ENCODE results near the gene MINK1. TPM values are rescaled to one million over a fixed set of nuclear protein-coding genes. Genes with fewer than 3 reads are reported as not detected.
"Not testable (repeated sequence)": the region's sequence is repeated elsewhere in the genome, so short reads cannot be mapped to it uniquely, and the experiment has no call there.

Gene MINK1
- total RNA-seq, 8 experiments from 2014 or later = 15.1 to 44.9 (median 22.2) TPM

DNA sequence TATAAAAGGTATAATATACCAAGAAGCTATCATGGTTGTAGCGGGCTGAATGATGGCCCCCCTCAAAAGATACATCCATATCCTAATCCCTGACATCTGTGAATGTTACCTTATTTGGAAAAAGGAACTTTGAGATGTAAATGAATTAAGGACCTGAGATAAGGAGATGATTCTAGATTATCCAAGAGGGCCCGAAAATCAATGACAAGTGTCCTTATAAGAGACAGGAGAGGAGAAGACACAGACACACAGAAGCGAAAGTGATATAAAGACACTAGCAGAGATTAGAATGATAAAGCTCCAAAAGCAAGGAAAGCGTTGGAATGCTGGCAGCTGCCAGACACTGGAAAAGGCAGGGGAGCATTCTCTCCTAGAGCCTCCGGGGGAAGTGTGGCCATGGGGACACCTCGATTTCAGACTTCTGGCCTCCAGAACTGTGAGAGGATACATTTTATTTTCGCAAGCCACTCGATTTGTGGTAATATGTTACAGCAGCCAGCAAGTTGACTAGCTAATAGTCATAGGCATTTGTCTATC, 86.4 kb downstream of the MINK1 start:
- in situ Hi-C loops (cut with MboI; ENCODE audit: low pct_unique_long_range_greater_than_20kb in 2 of 9, low sequenced_read_pairs in 9 of 9, unreplicated experiment in 9 of 9) = loop anchor here in 2 of 9 experiments (25.0 kb wide), 1 partner anchor 143 kb away; no protein-coding TSS in a partner anchor
- 41 to 86% (median 71%) methylated on average over 3 to 7 of the region's 8 CpGs for WGBS, 10 experiments

DNA sequence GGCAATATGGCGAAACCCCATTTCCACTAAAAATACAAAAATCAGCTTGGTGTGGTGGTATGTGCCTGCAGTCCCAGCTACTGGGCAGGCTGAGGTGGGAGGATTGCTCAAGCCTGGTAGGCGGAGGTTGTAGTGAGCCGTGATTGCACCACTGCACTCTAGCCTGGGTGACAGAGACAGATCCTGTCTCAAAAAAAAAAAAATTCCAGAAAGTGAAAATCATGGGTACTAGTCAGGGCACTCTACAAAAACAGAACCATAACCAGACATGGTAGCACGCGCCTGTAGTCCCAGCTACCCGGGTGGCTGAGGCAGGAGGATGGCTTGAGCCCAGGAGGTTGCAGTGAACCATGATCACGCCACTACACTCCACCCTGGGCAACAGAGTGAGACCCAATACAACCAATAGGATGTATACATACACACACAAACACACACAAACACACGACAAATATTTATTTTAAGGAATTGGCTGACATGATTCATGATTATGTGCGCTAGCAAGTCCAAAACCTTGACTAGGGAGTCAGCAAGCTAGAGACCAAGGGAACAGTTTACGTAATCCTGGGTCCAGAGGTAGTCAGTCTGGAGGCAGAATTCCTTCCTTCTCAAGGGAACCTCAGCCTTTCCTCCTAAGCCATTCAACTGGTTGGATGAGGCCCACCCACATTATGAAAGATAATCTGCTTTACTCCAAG, 87.4 kb downstream of the MINK1 start:
- WGBS, 10 experiments = 60 to 100% (median 81%) methylated on average over 1 to 8 of the region's 10 CpGs
- in situ Hi-C loops (cut with MboI; ENCODE audit: low pct_unique_long_range_greater_than_20kb in 2 of 9, low sequenced_read_pairs in 9 of 9, unreplicated experiment in 9 of 9) = loop anchor here in 2 of 9 experiments (25.0 kb wide), 1 partner anchor 142 kb away; no protein-coding TSS in a partner anchor
- no peak overlapping the region for H3K27ac ChIP-seq
- ATAC-seq (replicated peaks in 6 of 8) = peak in 2 of 8 experiments; percentile 31 to 48
- no peaks in the 10 kb centered on the region for H3K4me1 ChIP-seq (replicated peaks in 1 of 2)
- no peak overlapping the region for H3K4me3 ChIP-seq

More for the DNA sequence above, 86.4 kb downstream of the MINK1 start:
- ATAC-seq (replicated peaks in 6 of 8) = no peak
- no peak overlapping the region for H3K27ac ChIP-seq
- no peak overlapping the region for H3K4me3 ChIP-seq
- no peaks in the 10 kb centered on the region for H3K4me1 ChIP-seq (replicated peaks in 1 of 2)

DNA sequence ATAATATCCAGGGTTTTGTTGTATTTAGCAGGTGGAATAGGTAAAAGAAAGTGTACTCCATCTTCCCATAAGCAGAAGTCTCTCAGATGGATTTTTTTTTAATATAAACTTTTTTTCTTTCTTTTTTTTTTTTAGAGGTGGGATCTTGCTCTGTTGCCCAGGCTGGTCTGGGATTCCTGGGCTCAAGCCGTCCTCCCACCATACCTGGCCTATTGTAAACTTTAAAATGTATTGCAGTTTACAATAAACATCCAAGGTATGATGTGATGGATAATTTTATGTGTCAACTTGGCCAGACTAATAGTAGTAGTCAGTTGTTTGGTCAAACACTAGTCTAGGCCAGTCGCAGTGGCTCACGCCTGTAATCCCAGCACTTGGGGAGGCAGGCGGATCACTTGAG, 88.2 kb downstream of the MINK1 start:
- Histone ChIP-seq H3K27ac (no peak overlapping the region), H3K4me3 (no peak overlapping the region), H3K4me1 (replicated peaks in 1 of 2) (no peaks in the 10 kb centered on the region)
- WGBS, 10 experiments = 77 to 100% (median 85%) methylated on average over 1 to 4 of the region's 4 CpGs; no CpG with 5 or more reads in 3 of the 10 experiments
- in situ Hi-C loops (cut with MboI; ENCODE audit: low pct_unique_long_range_greater_than_20kb in 2 of 9, low sequenced_read_pairs in 9 of 9, unreplicated experiment in 9 of 9) = loop anchor here in 2 of 9 experiments (25.0 kb wide), 1 partner anchor 141 kb away; no protein-coding TSS in a partner anchor
- ATAC-seq (replicated peaks in 6 of 8) = no peak

DNA sequence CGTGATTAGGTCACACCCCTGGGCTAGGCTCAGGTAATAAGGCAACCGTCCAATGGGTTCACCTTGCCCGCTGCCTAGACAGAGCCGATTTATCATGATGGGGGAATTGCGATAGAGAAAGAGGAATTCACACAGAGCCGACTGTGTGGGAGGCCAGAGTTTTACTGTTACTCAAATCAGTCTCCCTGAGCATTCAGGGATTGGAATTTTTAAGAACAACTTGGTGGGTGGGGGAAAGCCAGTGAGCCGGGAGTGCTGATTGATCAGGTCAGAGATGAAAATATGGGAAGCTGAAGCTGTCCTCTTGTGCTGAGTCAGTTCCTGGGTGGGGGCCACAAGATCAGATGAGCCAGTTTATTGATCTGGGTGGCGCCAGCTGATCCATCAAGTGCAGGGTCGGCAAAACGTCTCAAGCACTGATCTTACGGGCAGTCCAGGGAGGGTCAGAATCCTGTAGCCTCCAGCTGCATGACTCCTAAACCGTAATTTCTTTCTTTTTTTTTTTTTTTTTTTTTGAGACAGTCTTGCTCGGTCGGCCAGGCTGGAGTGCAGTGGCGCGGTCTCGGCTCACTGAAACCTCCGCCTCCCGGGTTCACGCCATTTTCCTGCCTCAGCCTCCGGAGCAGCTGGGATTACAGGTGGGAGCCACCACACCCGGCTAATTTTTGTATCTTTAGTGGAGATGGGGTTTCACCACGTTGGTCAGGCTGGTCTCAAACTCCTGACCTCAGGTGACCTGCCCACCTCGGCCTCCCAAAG, 93.6 kb downstream of the MINK1 start:
- H3K4me3 ChIP-seq; H3K27ac ChIP-seq; in situ Hi-C loops (cut with MboI; ENCODE audit: low pct_unique_long_range_greater_than_20kb in 2 of 9, low sequenced_read_pairs in 9 of 9, unreplicated experiment in 9 of 9); H3K4me1 ChIP-seq (replicated peaks in 1 of 2): not testable (repeated sequence)
- WGBS, 10 experiments = 54 to 94% (median 78%) methylated on average over 5 to 15 of the region's 24 CpGs; no CpG with 5 or more reads in 3 of the 10 experiments
- ATAC-seq (replicated peaks in 6 of 8) = peak in 3 of 8 experiments; percentile 41 to 60 (median 47)

DNA sequence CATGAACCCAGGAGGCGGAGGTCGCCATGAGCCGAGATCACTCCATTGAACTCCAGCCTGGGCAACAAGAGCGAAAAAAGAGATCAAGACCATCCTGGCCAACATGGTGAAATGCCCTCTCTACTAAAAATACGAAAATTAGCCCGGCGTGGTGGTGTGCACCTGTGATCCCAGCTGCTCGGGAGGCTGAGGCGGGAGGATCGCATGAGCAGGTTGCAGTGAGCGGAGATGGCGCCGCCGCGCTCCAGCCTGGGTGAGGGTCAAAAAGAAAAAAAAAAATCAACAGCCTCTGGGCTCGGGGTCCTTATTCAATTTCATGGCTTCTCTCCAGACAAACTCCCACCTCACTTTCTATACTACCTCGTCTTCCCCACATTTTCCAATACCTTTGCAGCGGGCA, 95.7 kb downstream of the MINK1 start:
- in situ Hi-C loops (cut with MboI; ENCODE audit: low pct_unique_long_range_greater_than_20kb in 2 of 9, low sequenced_read_pairs in 9 of 9, unreplicated experiment in 9 of 9) = no loop called here
- no peak overlapping the region for H3K4me3 ChIP-seq
- peaks cover 0 to 3% of the 10 kb centered on the region in 2 donors for H3K4me1 ChIP-seq (replicated peaks in 1 of 2)
- no peak for ATAC-seq (replicated peaks in 6 of 8)
- 79 to 100% (median 96%) methylated on average over 2 to 10 of the region's 18 CpGs; no CpG with 5 or more reads in 2 of the 10 experiments for WGBS, 10 experiments
- no peak overlapping the region for H3K27ac ChIP-seq

DNA sequence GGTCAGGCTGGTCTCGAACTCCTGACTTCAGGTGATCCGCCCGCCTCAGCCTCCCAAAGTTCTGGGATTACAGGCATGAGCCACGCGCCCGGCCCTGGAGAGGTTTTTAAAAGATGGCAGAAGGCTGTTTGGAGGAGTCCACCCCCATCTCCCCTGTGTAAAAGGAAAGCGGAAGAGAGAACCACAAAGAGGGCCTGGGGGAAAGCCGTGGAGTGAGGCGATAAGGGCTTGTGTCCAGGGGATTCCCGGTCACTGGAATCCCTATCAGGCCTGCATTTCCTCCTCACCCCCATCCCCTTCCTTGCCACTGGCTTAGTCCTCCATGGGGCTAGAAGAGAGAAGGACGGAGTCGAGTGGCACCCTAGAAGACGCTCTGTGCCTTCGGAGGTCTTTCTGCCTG, 98.8 kb downstream of the MINK1 start, which contains the start of gene GP1BA:
Gene GP1BA (plus strand): TSS at position 315 of the 400 bp plus-strand sequence. CDS start 328 bp downstream, outside the sequence.
- no peak within 1 kb of the TSS for H3K27ac ChIP-seq
- peaks cover 0 to 2% of the 10 kb centered on the region in 2 donors for H3K4me1 ChIP-seq (replicated peaks in 1 of 2)
- no peak for ATAC-seq (replicated peaks in 6 of 8)
- H3K4me3 ChIP-seq = no peak within 1 kb of the TSS
- WGBS, 10 experiments = 88 to 100% (median 93%) methylated on average over 1 to 6 of the region's 14 CpGs; no CpG with 5 or more reads in 5 of the 10 experiments
- in situ Hi-C loops (cut with MboI; ENCODE audit: low pct_unique_long_range_greater_than_20kb in 2 of 9, low sequenced_read_pairs in 9 of 9, unreplicated experiment in 9 of 9) = no loop called here

DNA sequence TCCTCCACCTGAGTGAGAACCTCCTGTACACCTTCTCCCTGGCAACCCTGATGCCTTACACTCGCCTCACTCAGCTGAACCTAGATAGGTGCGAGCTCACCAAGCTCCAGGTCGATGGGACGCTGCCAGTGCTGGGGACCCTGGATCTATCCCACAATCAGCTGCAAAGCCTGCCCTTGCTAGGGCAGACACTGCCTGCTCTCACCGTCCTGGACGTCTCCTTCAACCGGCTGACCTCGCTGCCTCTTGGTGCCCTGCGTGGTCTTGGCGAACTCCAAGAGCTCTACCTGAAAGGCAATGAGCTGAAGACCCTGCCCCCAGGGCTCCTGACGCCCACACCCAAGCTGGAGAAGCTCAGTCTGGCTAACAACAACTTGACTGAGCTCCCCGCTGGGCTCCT, 99.6 kb downstream of the MINK1 start:
- H3K27ac ChIP-seq = no peak overlapping the region
- no peaks in the 10 kb centered on the region for H3K4me1 ChIP-seq (replicated peaks in 1 of 2)
- in situ Hi-C loops (cut with MboI; ENCODE audit: low pct_unique_long_range_greater_than_20kb in 2 of 9, low sequenced_read_pairs in 9 of 9, unreplicated experiment in 9 of 9) = no loop called here
- WGBS, 10 experiments = 80 to 90% (median 83%) methylated on average over 1 to 8 of the region's 12 CpGs; no CpG with 5 or more reads in 5 of the 10 experiments
- ATAC-seq (replicated peaks in 6 of 8) = no peak
- H3K4me3 ChIP-seq = no peak overlapping the region

DNA sequence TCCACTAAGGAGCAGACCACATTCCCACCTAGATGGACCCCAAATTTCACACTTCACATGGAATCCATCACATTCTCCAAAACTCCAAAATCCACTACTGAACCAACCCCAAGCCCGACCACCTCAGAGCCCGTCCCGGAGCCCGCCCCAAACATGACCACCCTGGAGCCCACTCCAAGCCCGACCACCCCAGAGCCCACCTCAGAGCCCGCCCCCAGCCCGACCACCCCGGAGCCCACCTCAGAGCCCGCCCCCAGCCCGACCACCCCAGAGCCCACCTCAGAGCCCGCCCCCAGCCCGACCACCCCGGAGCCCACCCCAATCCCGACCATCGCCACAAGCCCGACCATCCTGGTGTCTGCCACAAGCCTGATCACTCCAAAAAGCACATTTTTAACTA, 100.5 kb downstream of the MINK1 start:
- no CpG with 5 or more reads among the region's 16 CpGs for WGBS, 10 experiments
- in situ Hi-C loops (cut with MboI; ENCODE audit: low pct_unique_long_range_greater_than_20kb in 2 of 9, low sequenced_read_pairs in 9 of 9, unreplicated experiment in 9 of 9) = no loop called here

DNA sequence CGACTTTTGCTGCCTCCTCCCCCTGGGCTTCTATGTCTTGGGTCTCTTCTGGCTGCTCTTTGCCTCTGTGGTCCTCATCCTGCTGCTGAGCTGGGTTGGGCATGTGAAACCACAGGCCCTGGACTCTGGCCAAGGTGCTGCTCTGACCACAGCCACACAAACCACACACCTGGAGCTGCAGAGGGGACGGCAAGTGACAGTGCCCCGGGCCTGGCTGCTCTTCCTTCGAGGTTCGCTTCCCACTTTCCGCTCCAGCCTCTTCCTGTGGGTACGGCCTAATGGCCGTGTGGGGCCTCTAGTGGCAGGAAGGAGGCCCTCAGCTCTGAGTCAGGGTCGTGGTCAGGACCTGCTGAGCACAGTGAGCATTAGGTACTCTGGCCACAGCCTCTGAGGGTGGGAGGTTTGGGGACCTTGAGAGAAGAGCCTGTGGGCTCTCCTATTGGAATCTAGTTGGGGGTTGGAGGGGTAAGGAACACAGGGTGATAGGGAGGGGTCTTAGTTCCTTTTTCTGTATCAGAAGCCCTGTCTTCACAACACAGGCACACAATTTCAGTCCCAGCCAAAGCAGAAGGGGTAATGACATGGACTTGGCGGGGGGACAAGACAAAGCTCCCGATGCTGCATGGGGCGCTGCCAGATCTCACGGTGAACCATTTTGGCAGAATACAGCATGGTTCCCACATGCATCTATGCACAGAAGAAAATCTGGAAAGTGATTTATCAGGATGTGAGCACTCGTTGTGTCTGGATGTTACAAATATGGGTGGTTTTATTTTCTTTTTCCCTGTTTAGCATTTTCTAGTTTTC, 101.2 kb downstream of the MINK1 start:
- peak in 3 of 8 experiments; percentile 48 to 76 (median 52) for ATAC-seq (replicated peaks in 6 of 8)
- no peak overlapping the region for H3K27ac ChIP-seq
- peaks cover 6 to 8% of the 10 kb centered on the region in 2 donors for H3K4me1 ChIP-seq (replicated peaks in 1 of 2)
- 8 to 100% (median 56%) methylated on average over 1 to 4 of the region's 14 CpGs; no CpG with 5 or more reads in 2 of the 10 experiments for WGBS, 10 experiments
- no peak overlapping the region for H3K4me3 ChIP-seq
- in situ Hi-C loops (cut with MboI; ENCODE audit: low pct_unique_long_range_greater_than_20kb in 2 of 9, low sequenced_read_pairs in 9 of 9, unreplicated experiment in 9 of 9) = no loop called here

More for the DNA sequence above, 100.5 kb downstream of the MINK1 start:
- ATAC-seq (replicated peaks in 6 of 8) = no peak
- no peak overlapping the region for H3K4me3 ChIP-seq
- no peak overlapping the region for H3K27ac ChIP-seq
- H3K4me1 ChIP-seq (replicated peaks in 1 of 2) = peaks cover 3 to 4% of the 10 kb centered on the region in 2 donors

DNA sequence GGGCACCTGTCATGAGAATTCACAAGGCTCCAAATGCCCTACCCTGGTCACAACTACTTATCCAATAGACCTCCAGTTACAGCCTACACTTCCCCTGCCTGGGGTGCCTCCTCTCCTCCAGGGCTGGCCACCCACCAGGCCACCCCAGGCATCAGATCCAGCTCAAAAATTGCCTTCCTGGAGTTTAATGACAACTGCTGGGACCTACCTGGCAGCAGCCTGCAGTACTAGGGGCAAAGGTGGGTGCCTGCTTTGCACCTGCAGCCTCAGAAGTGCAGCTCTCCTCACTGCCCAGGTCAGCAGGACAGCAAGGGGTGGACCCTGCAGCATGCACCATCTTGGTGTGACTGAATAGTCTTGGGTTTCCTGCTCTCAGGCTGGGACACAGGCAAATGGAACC, 102.5 kb downstream of the MINK1 start:
- Histone ChIP-seq H3K4me3 (no peak overlapping the region), H3K27ac (no peak overlapping the region), H3K4me1 (replicated peaks in 1 of 2) (peaks cover 6 to 8% of the 10 kb centered on the region in 2 donors)
- ATAC-seq (replicated peaks in 6 of 8) = no peak
- in situ Hi-C loops (cut with MboI; ENCODE audit: low pct_unique_long_range_greater_than_20kb in 2 of 9, low sequenced_read_pairs in 9 of 9, unreplicated experiment in 9 of 9) = no loop called here

DNA sequence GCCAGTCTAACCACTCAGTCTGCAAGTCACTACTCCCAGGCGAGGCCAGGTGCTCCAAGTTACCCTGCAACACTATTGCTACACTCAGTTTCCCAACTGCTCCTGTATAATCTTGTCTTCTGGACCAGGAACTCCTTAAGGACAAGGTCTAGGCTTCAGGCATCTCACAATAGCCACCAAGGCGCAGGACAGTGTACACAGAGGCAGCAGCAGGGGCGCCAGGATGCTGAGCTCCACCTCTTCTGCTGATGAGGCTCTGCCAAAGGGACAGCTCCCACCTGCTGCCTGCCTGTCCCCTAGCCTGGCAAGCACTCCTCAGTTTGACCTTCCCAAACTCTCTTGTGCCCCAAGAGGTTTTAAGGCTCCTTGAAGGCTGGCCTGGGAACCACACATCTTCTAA, 103.3 kb downstream of the MINK1 start:
- no peak overlapping the region for H3K27ac ChIP-seq
- in situ Hi-C loops (cut with MboI; ENCODE audit: low pct_unique_long_range_greater_than_20kb in 2 of 9, low sequenced_read_pairs in 9 of 9, unreplicated experiment in 9 of 9) = no loop called here
- H3K4me3 ChIP-seq = no peak overlapping the region
- WGBS, 10 experiments = 20 to 100% (median 100%) methylated on average over 1 to 2 of the region's 3 CpGs; no CpG with 5 or more reads in 5 of the 10 experiments
- no peak for ATAC-seq (replicated peaks in 6 of 8)
- peaks cover 10 to 13% of the 10 kb centered on the region in 2 donors for H3K4me1 ChIP-seq (replicated peaks in 1 of 2)

DNA sequence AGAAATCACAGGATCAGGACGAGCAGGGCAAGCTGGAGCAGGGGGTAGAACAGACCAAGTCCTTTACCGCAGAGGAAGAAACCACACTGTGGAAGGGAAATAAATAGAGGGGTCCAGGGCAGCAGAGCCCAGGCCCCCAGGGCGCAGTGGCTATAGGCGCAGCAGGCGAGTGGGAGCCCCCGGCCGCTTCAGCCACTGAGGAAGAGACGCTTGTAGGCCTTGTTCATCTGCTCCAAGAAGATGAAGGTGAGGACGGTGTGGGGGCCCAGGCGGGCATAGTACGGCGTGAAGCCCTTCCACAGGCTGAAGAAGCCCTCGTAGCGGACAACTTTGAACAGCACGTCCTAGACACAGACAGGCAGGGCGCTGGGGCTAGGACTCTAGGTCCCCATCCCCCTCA, 104.4 kb downstream of the MINK1 start:
- ATAC-seq (replicated peaks in 6 of 8) = no peak
- in situ Hi-C loops (cut with MboI; ENCODE audit: low pct_unique_long_range_greater_than_20kb in 2 of 9, low sequenced_read_pairs in 9 of 9, unreplicated experiment in 9 of 9) = no loop called here
- WGBS, 10 experiments = 0 to 100% (median 98%) methylated on average over 1 to 10 of the region's 16 CpGs; no CpG with 5 or more reads in 6 of the 10 experiments
- peaks cover 14 to 16% of the 10 kb centered on the region in 2 donors for H3K4me1 ChIP-seq (replicated peaks in 1 of 2)
- H3K4me3 ChIP-seq = no peak overlapping the region
- H3K27ac ChIP-seq = no peak overlapping the region

All from motor neuron (in vitro differentiated cells).